IMR-90 (cell line): ENCODE measurements around the gene ZBTB48. TPM values are rescaled to one million over a fixed set of nuclear protein-coding genes. Genes with fewer than 3 reads are reported as not detected.
A peak's percentile ranks its signal among the peaks of the same experiment; 100 is the strongest.

ENCODE experiments used
- ATAC-seq: fragments of 200-7000 bp; cut with Tn5 transposase; 2 replicates; pipeline ENCODE4 v1.9.1; 2020; ENCODE audit warnings: low read depth, mild to moderate bottlenecking, moderate library complexity
- BruUV-seq: library from RNA; stranded (reverse); fragments of 400-500 nt; replicated peaks from 2 replicates; lab custom pipeline; 2021; lab: Mats Ljungman, UMichigan
- CTCF ChIA-PET: fragments of 300-600 bp; formaldehyde crosslinking; extraction: SDS; loops from one replicate; lab custom pipeline; 2021; ENCODE audit warnings: antibody characterized with exemption; lab: Yijun Ruan, JAX
- POLR2A ChIA-PET: fragments of 300-600 bp; sonication (Branson Sonifier 250); formaldehyde crosslinking; loops from one replicate; lab custom pipeline; 2022; ENCODE audit warnings: antibody characterized with exemption; ENCODE audit not compliant: unreplicated experiment; lab: Charles Lee
- DNase-seq: peaks from one replicate; pipeline ENCODE4 v3.0.0; 2013
- H2AFZ ChIP-seq: replicated peaks from 2 replicates; pipeline ENCODE3; 2013; ENCODE audit warnings: low read length, mild to moderate bottlenecking; ENCODE audit not compliant: poor library complexity
- H2AK5ac ChIP-seq: 2 replicates; pipeline ENCODE4 v1.6.1; 2013; ENCODE audit warnings: low read depth, low read length, inconsistent platforms
- H2AK9ac ChIP-seq: replicated peaks from 2 replicates; pipeline ENCODE3; 2013; ENCODE audit warnings: mild to moderate bottlenecking, low read depth, low read length, moderate library complexity; ENCODE audit not compliant: poor library complexity
- H2BK120ac ChIP-seq: 2 replicates; pipeline ENCODE4 v1.6.1; 2013; ENCODE audit warnings: low read depth, low read length, inconsistent platforms
- H2BK15ac ChIP-seq: 3 replicates; pipeline ENCODE4 v1.6.1; 2013; ENCODE audit warnings: low read depth, low read length, inconsistent platforms
- H2BK20ac ChIP-seq: 2 replicates; pipeline ENCODE4 v1.6.1; 2013; ENCODE audit warnings: low read depth, mild to moderate bottlenecking, inconsistent platforms, low read length, moderate library complexity
- H2BK5ac ChIP-seq: 2 replicates; pipeline ENCODE4 v1.6.1; 2013; ENCODE audit warnings: mild to moderate bottlenecking, low read depth, low read length, inconsistent platforms; ENCODE audit not compliant: poor library complexity, severe bottlenecking
- H3K14ac ChIP-seq: replicated peaks from 2 replicates; pipeline ENCODE4 v1.6.1; 2013; ENCODE audit warnings: low read depth, low read length, inconsistent platforms
- H3K18ac ChIP-seq: 2 replicates; pipeline ENCODE4 v1.6.1; 2013; ENCODE audit warnings: low read depth, low read length, control low read depth
- H3K23ac ChIP-seq: 2 replicates; pipeline ENCODE4 v1.6.1; 2013; ENCODE audit warnings: low read depth, low read length, inconsistent platforms
- H3K27ac ChIP-seq: 2 replicates; pipeline ENCODE4 v1.5.1; 2013; ENCODE audit warnings: mild to moderate bottlenecking, control low read depth, low read length; ENCODE audit not compliant: insufficient read depth
- H3K27me3 ChIP-seq: 2 replicates; pipeline ENCODE4 v1.6.1; 2013; ENCODE audit warnings: low read length; ENCODE audit not compliant: control insufficient read depth, insufficient read depth
- H3K36me3 ChIP-seq: 2 replicates; pipeline ENCODE4 v1.6.1; 2013; ENCODE audit warnings: low read length, mixed read lengths; ENCODE audit not compliant: control insufficient read depth, insufficient read depth
- H3K4ac ChIP-seq: 2 replicates; pipeline ENCODE4 v1.6.1; 2013; ENCODE audit warnings: low read depth, low read length, inconsistent platforms
- H3K4me1 ChIP-seq: 2 replicates; pipeline ENCODE4 v1.6.1; 2013; ENCODE audit warnings: low read length, mixed read lengths; ENCODE audit not compliant: control insufficient read depth, insufficient read depth
- H3K4me2 ChIP-seq: 2 replicates; pipeline ENCODE4 v1.6.1; 2013; ENCODE audit warnings: low read depth, mild to moderate bottlenecking, control low read depth, low read length, moderate library complexity
- H3K4me3 ChIP-seq: 2 replicates; pipeline ENCODE4 v1.5.1; 2013; ENCODE audit warnings: low read depth, mild to moderate bottlenecking, control low read depth, low read length, moderate library complexity; ENCODE audit not compliant: insufficient read depth
- H3K56ac ChIP-seq: 2 replicates; pipeline ENCODE4 v1.6.1; 2013; ENCODE audit warnings: low read length, inconsistent platforms; ENCODE audit not compliant: insufficient read depth; ENCODE audit errors: extremely low read depth
- H3K79me1 ChIP-seq, 2 experiments: 2 replicates each; pipeline ENCODE4 v1.6.1; 2013; ENCODE audit warnings: low read length in 2 of 2, inconsistent platforms in 1 of 2, low read depth in 1 of 2
- H3K9ac ChIP-seq: 2 replicates; pipeline ENCODE4 v1.6.1; 2013; ENCODE audit warnings: low read depth, low read length, control low read depth
- H3K9me1 ChIP-seq: 2 replicates; pipeline ENCODE4 v1.6.1; 2013; ENCODE audit warnings: low read length, inconsistent platforms; ENCODE audit not compliant: insufficient read depth
- H3K9me3 ChIP-seq: 2 replicates; pipeline ENCODE4 v1.6.1; 2013; ENCODE audit warnings: low read length; ENCODE audit not compliant: control insufficient read depth, insufficient read depth
- H4K20me1 ChIP-seq: 2 replicates; pipeline ENCODE4 v1.6.1; 2013; ENCODE audit warnings: low read length, inconsistent platforms; ENCODE audit not compliant: insufficient read depth
- H4K5ac ChIP-seq: 2 replicates; pipeline ENCODE4 v1.6.1; 2013; ENCODE audit warnings: mild to moderate bottlenecking, low read depth, low read length, control low read depth
- H4K8ac ChIP-seq, 2 experiments: 2 replicates each; pipeline ENCODE4 v1.6.1; 2013; ENCODE audit warnings: low read depth in 2 of 2, low read length in 2 of 2, control low read depth in 1 of 2, inconsistent platforms in 1 of 2
- H4K91ac ChIP-seq: 2 replicates; pipeline ENCODE4 v1.6.1; 2013; ENCODE audit warnings: low read depth, low read length, inconsistent platforms; ENCODE audit not compliant: insufficient read depth
- BHLHE40 ChIP-seq: fragments of 150-350 bp; IDR thresholded peaks from 2 replicates; pipeline ENCODE4 v1.6.1; 2016; ENCODE audit warnings: mild to moderate bottlenecking, low read depth, low read length
- FOS ChIP-seq: fragments of 150-350 bp; IDR thresholded peaks from 2 replicates; pipeline ENCODE4 v1.6.1; 2016; ENCODE audit warnings: low read depth, low read length
- MAFK ChIP-seq: IDR thresholded peaks from 2 replicates; pipeline ENCODE4 v1.6.1; 2012; ENCODE audit warnings: low read depth, low read length, improper control_type of control experiment
- MAZ ChIP-seq: IDR thresholded peaks from 2 replicates; pipeline ENCODE4 v1.6.1; 2012; ENCODE audit warnings: low read depth, mild to moderate bottlenecking, low read length, improper control_type of control experiment, moderate library complexity, borderline replicate concordance
- MXI1 ChIP-seq: IDR thresholded peaks from 2 replicates; pipeline ENCODE4 v1.6.1; 2012; ENCODE audit warnings: low read depth, mild to moderate bottlenecking, low read length, moderate library complexity, borderline replicate concordance
- NFE2L2 ChIP-seq: fragments of 150-350 bp; IDR thresholded peaks from 2 replicates; pipeline ENCODE4 v1.6.1; 2016; ENCODE audit warnings: low read depth, mild to moderate bottlenecking, low read length
- POLR2A ChIP-seq: IDR thresholded peaks from 2 replicates; pipeline ENCODE4 v1.6.1; 2012; ENCODE audit warnings: mild to moderate bottlenecking, low read depth, low read length
- RAD21 ChIP-seq: IDR thresholded peaks from 2 replicates; pipeline ENCODE4 v1.6.1; 2012; ENCODE audit warnings: low read length, improper control_type of control experiment
- RFX5 ChIP-seq: IDR thresholded peaks from 2 replicates; pipeline ENCODE4 v1.8.0; 2012; ENCODE audit warnings: low read depth, mild to moderate bottlenecking, low read length, moderate library complexity
- WGBS, 2 experiments: methylation state at CpG; one replicate each; pipeline versions ENCODE4 v1.1.5 to v1.1.7; 2013; ENCODE audit warnings: missing lambda C conversion rate in 2 of 2; ENCODE audit not compliant: insufficient read length in 1 of 2; ENCODE audit errors: extremely low coverage in 2 of 2; 5-methylcytosine and 5-hydroxymethylcytosine counted together
- dilution Hi-C: fragments of 300-500 bp; cut with HindIII; formaldehyde crosslinking; loops from one replicate; pipeline ENCODE4 v1.14.3; 2018; ENCODE audit warnings: low sequenced_read_pairs; ENCODE audit not compliant: unreplicated experiment
- in situ Hi-C: fragments of 300-500 bp; cut with MboI; formaldehyde crosslinking; loops from 3 replicates; pipeline ENCODE4 v1.14.3; 2019; ENCODE audit warnings: low sequenced_read_pairs, inconsistent platforms, mixed read lengths
- intact Hi-C: fragments of 100-400 bp; cut with micrococcal nuclease; formaldehyde crosslinking; loops from 2 replicates; pipeline ENCODE4 v1.10.0; 2022
- polyA plus RNA-seq, 3 experiments: library from polyadenylated mRNA; depleted of rRNA; stranded (reverse); fragments of >200 nt; gene quantifications; 2 replicates each; pipeline ENCODE4 v1.2.3, GENCODE V29; 2012; ENCODE audit warnings: low replicate concordance in 1 of 3
- total RNA-seq: library from RNA; depleted of rRNA; stranded (reverse); fragments of >200 nt; gene quantifications from 2 replicates; pipeline ENCODE4 v1.2.3, GENCODE V29; 2012

ZBTB48 gene
- total and polyA plus RNA-seq, 2 of the 4 experiments (the other 2 are of a cell fraction): 9.3 to 17.5 TPM

DNA sequence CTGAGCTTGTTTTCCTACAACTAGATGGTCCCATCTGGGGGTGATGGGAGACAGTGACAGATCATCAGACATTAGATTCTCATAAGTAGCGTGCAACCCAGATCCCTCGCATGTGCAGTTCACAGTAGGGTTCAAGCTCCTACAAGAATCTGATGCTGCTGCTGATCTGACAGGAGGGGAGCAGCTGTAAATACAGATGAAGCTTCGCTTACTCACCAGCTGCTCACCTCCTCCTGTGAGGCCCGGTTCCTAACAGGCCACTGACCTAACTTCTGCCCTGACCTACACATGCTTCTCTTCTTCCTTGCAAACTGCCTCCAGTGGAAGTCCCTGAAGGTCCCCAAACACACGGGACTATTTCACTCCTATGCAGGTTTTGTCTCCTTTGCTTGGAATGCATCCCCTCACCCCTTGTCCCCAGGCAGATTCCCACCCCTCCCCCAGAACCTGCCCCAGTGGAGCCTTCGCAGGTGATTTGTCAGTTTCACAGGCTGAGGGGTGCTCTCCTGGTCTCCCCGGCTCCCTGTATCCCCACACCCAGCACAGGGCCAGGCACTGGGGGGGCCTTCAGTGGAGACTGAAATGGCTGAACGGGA lies 5.7 kb upstream of the ZBTB48 start:
- H3K23ac ChIP-seq: no peak overlapping the region
- H2AK9ac ChIP-seq: no peak overlapping the region
- H4K5ac ChIP-seq: no peak overlapping the region
- H2BK15ac ChIP-seq: no peak overlapping the region
- dilution Hi-C loops: no loop called here
- H2AFZ ChIP-seq: no peak overlapping the region
- CTCF ChIA-PET: no interaction called here
- H3K14ac ChIP-seq: no peak overlapping the region
- peaks cover 22% of the 10 kb centered on the region for H3K27me3 ChIP-seq
- H2BK120ac ChIP-seq: no peak overlapping the region
- H4K8ac ChIP-seq: no peak overlapping the region
- no peaks in the 10 kb centered on the region for H3K79me1 ChIP-seq
- no peak overlapping the region for H2AK5ac ChIP-seq
- POLR2A ChIA-PET: no interaction called here
- intact Hi-C loops: no loop called here
- H3K56ac ChIP-seq: no peak overlapping the region
- no peak overlapping the region for H2BK5ac ChIP-seq
- no peak overlapping the region for H3K4ac ChIP-seq
- ATAC-seq (no peak), DNase-seq (peak; percentile 39)
- in situ Hi-C loops: no loop called here
- H3K4me1 ChIP-seq: no peaks in the 10 kb centered on the region; the same call in 1 of the 2 replicates
- H3K4me3 ChIP-seq: no peak overlapping the region
- no peaks in the 10 kb centered on the region for H3K36me3 ChIP-seq
- no peak overlapping the region for H4K91ac ChIP-seq
- no peak overlapping the region for H3K18ac ChIP-seq
- no peak overlapping the region for H2BK20ac ChIP-seq
- H3K4me2 ChIP-seq: no peak overlapping the region
- TF ChIP-seq BHLHE40 (no peak), RAD21 (no peak), FOS (no peak), POLR2A (no peak), MAFK (no peak), RFX5 (no peak), MXI1 (no peak), NFE2L2 (no peak), MAZ (no peak)
- H3K9me1 ChIP-seq: peaks cover 3% of the 10 kb centered on the region
- BruUV-seq: no TSS peak
- H3K9ac ChIP-seq: no peak overlapping the region
- 40% methylated on average over 3 of the region's 8 CpGs; no CpG with 5 or more reads in 1 of the 2 experiments for WGBS, 2 experiments
- no peaks in the 10 kb centered on the region for H4K20me1 ChIP-seq
- peaks cover 10% of the 10 kb centered on the region for H3K9me3 ChIP-seq
- H3K27ac ChIP-seq: no peak overlapping the region
